ENCODE data around the gene DYRK1A. TPM values are rescaled to one million over a fixed set of nuclear protein-coding genes. Genes with fewer than 3 reads are reported as not detected.
A peak's percentile ranks its signal among the peaks of the same experiment; 100 is the strongest.

DYRK1A gene
- polyA plus RNA-seq, 1 donor from 2014 or later: 4.3 TPM

DNA sequence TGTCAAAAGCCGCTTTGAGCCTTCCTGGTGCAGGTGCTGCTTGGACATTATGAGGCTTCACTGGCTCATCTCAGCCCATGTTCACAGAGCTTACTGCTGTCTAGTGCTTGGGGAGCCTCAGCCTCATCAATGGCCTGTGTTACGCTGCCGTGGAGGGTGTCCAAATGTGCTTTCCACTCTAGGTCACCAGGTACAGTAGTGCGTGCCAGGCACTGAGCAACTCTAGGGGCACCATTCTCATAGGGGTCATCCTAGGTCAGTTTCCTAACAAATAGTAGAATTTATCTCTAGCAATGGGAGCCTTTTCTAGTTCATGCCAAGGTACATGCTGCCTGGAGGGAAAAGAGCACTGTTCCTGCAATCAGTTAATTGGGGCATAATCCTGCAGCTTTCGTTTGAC lies 193.8 kb downstream of the DYRK1A start:
- H3K36me3 Mint-ChIP-seq: no peaks in the 10 kb centered on the region
- H3K27me3 Mint-ChIP-seq: no peaks in the 10 kb centered on the region
- no peak overlapping the region for H3K27ac Mint-ChIP-seq
- peaks cover 11 to 22% (median 18%) of the 10 kb centered on the region in 3 donors for H3K4me1 Mint-ChIP-seq
- no peak overlapping the region for H3K4me3 Mint-ChIP-seq
- H3K9me3 Mint-ChIP-seq: peaks cover 3 to 8% (median 3%) of the 10 kb centered on the region in 3 donors

DNA sequence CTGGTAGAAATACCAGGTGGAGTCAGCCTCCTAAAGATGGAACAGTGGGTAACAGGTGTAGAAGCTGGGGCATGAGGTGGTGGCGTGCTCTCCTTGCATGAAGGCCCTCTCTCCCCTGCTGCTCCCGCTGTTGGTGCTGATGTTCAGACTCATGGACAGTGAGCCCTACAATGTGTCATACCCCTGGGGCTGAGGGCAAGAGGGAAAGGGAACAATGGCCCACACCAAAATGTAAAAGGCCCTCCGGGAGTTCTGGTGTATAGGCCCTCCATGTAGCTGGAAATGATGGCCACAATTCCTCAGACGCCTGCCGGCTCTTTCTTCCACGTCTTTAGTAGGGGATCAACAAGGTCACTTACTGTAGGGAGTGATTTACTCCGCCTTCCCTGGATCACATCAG lies 194.9 kb downstream of the DYRK1A start:
- Mint-ChIP-seq H3K27ac (peak overlapping the region in 1 of 3 donors; percentile 91), H3K9me3 (peaks cover 3 to 8% (median 3%) of the 10 kb centered on the region in 3 donors), H3K4me3 (peak overlapping the region in 1 of 4 donors; percentile 99), H3K36me3 (no peaks in the 10 kb centered on the region), H3K4me1 (peaks cover 11 to 19% (median 18%) of the 10 kb centered on the region in 3 donors), H3K27me3 (no peaks in the 10 kb centered on the region)

DNA sequence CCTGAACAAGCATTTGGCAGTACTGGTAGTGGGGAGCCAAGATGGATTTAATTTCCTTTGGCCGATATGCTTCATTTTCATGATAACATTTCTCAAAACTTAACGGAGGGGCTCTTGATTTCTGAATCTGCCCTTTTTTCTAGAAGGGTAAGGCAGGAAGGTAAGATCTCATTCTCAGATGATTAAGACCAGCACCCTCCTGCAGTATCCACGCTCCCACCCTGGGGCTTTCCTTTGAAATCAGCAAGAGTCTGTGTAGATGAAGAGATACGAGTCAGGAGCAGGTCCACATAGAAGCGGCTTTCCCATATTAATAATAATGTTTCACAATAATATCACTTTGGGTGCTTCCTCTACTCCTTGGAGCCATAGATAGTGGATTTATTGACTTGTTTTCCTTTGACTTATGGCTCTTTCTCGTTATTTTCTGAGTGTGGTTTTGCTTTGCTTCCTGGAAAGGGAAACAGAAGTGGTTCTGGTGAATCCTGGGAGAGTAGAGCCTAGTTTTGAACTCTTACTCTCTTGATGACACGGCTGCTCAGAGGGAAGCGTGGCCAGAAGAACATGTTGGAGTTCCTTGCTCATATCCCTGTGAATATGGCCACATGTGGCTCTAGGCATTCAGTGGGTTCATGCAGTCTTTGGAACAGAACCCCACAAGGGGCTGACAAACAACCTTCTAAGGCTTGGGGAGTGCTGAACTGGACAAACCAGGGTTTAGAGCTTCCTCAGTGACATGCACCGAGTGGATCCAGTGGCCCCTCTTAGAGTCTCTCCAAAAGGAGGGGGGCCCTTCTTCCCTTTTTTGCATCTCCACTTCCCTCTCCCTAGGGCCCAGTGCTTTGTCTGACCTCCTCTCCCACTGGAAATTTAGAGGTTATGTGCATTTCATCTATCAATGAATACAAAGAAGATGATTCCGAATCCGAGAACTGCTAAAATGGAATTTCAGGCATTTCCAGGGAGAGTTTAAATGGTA lies 195.7 kb downstream of the DYRK1A start:
- H3K27me3 Mint-ChIP-seq: no peaks in the 10 kb centered on the region
- peaks cover 9 to 17% (median 16%) of the 10 kb centered on the region in 3 donors for H3K4me1 Mint-ChIP-seq
- no peaks in the 10 kb centered on the region for H3K36me3 Mint-ChIP-seq
- peak overlapping the region; percentile 69 to 97 (median 91) for H3K27ac Mint-ChIP-seq
- H3K9me3 Mint-ChIP-seq: peaks cover under 1 to 8% (median 3%) of the 10 kb centered on the region in 3 donors
- H3K4me3 Mint-ChIP-seq: peak overlapping the region; percentile 65 to 99 (median 96)

DNA sequence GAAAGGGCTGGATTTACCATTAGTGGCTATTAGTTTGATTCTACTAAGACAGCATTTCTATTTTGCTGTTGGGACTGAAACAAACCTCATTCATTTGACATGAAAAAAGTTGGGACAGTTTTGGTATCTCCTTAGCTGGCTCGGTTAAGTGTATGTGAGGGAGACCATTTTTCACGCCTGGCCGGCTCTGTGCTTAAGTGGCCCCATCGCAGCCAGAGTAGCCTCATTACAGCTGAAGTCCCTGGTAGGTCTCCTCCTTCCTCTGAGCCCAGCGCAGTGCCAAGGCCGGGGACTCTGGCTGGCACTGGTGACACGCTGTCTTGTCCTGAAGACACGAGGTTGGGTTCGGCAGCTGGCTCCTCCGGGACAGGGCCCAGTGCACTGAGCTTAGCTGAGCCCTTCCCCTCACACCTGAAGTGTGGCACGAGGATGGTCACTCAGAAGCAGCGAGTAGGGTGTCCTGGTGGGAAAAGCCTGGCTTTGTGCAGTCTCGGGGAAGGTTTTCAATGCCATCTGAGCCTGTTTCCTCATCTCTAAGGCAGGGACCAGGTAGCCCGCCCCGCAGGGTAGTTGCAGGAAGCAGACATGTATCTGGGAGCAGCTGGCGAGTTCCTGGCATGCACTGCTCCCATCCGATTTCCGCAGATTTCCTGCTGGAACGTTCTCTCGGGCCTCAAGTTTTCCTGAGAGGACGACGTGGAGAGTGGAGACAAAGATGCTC lies 196.5 kb downstream of the DYRK1A start:
- peaks cover 7 to 14% (median 12%) of the 10 kb centered on the region in 3 donors for H3K4me1 Mint-ChIP-seq
- H3K27me3 Mint-ChIP-seq: no peaks in the 10 kb centered on the region
- H3K36me3 Mint-ChIP-seq: no peaks in the 10 kb centered on the region
- H3K9me3 Mint-ChIP-seq: peaks cover 0 to 8% (median 3%) of the 10 kb centered on the region in 3 donors
- H3K27ac Mint-ChIP-seq: peak overlapping the region; percentile 69 to 97 (median 91)
- peak overlapping the region; percentile 93 to 99 (median 98) for H3K4me3 Mint-ChIP-seq

DNA sequence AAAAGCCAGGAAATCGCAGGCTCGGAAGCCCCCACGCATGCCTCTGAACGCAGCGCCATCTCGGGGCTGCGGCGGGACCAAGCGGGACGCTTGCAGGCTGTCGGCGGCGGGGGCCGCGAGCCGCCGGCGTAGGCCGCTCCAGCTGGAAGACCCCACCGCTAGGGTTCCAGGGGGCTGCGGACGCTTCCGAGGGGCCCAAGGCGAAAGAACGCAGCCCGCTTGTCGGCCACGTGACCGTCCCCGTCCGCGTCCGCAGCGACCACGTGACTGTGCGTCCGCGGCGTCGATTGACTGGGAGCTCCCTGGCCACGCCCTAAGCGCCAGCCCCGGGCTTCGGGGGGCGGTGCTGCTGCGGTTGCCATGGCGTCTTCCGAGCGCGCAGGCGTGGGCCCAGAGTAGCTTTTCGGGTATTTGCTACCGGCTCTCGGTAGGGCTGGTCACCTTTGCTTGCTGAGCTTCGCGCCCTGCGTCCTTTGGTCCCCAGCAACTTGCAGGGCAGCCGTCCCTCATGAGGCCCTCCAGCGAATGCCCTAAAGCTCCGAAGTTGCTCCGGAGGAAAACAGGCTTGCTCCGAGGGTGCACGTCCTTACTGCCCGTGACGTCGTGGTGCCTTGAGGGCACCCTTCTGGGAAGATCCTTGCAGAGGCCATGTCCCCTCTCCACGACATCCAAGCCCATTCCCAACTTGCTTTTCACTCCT lies 197.2 kb downstream of the DYRK1A start:
- H3K27me3 Mint-ChIP-seq: no peaks in the 10 kb centered on the region
- peak overlapping the region; percentile 93 to 99 (median 98) for H3K4me3 Mint-ChIP-seq
- peaks cover 0 to 2% (median under 1%) of the 10 kb centered on the region in 3 donors for H3K9me3 Mint-ChIP-seq
- H3K4me1 Mint-ChIP-seq: peaks cover 7 to 12% (median 10%) of the 10 kb centered on the region in 3 donors
- peak overlapping the region; percentile 91 to 97 (median 97) for H3K27ac Mint-ChIP-seq
- H3K36me3 Mint-ChIP-seq: no peaks in the 10 kb centered on the region

DNA sequence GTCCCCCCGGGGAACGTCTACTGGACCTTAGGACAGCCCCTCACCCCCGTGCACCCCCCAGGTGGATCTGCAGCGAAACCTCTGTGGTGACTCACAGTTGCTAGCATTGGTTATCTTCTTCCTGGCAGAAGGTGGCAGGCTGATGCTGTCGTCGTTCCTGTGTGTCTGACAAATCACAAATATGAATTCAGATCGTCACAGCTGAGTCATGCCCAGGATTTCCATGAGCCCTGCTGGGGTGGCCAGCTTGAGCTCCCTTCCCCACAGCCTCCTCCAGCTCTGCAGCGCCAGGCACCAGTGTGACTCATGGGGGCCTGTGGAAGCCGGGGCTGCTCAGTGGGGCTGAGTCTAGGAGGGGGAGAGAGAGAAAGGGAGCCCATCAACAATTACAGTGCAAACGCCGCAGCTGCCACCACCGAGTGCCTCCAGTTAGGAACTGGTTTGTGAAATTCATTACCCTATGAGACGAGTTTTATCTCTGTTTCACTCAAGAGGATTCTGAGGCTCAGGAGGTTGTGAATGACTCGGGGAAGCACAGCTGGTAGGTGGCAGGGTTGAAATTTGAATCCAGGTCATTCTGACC lies 197.9 kb downstream of the DYRK1A start:
- Mint-ChIP-seq H3K9me3 (no peaks in the 10 kb centered on the region), H3K27me3 (no peaks in the 10 kb centered on the region), H3K4me3 (peak overlapping the region; percentile 93 to 99 (median 98)), H3K4me1 (peaks cover 7 to 12% (median 9%) of the 10 kb centered on the region in 3 donors), H3K36me3 (no peaks in the 10 kb centered on the region), H3K27ac (peak overlapping the region; percentile 91 to 97 (median 97))

DNA sequence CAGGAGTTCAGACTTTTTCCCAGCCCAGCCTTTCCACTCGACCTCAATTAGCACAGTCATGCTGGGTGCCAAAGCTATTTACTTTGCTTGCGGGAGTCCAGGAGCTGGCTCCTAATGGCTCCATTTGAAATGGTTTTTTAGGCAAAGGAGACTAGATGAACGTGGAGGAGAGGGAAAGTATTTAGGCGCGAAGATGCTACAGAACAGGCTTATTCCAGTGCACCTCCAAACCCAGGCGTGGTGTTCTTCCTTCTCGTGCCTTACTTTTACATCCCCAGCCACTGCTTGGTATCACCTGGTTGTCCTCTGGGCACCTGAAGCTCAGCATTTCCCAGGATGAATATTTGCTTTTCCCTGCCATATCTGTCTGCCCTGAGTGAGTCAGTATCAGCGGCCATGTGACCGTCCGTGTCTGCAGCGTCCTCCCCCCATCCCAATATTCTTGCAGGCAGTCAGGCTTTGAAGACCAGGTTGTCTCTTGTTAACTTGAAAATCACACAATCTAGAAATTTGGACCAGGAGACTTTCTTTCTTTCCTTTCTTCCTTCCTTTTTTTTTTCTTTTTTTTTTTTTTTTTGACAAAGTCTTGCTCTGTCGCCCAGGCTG lies 198.5 kb downstream of the DYRK1A start:
- Mint-ChIP-seq H3K27ac (peak overlapping the region in 1 of 3 donors; percentile 37), H3K4me1 (peaks cover 7 to 12% (median 9%) of the 10 kb centered on the region in 3 donors), H3K9me3 (peaks cover 0 to 1% (median 0%) of the 10 kb centered on the region in 3 donors), H3K4me3 (peak overlapping the region; percentile 93 to 99 (median 98)), H3K36me3 (no peaks in the 10 kb centered on the region), H3K27me3 (no peaks in the 10 kb centered on the region)

DNA sequence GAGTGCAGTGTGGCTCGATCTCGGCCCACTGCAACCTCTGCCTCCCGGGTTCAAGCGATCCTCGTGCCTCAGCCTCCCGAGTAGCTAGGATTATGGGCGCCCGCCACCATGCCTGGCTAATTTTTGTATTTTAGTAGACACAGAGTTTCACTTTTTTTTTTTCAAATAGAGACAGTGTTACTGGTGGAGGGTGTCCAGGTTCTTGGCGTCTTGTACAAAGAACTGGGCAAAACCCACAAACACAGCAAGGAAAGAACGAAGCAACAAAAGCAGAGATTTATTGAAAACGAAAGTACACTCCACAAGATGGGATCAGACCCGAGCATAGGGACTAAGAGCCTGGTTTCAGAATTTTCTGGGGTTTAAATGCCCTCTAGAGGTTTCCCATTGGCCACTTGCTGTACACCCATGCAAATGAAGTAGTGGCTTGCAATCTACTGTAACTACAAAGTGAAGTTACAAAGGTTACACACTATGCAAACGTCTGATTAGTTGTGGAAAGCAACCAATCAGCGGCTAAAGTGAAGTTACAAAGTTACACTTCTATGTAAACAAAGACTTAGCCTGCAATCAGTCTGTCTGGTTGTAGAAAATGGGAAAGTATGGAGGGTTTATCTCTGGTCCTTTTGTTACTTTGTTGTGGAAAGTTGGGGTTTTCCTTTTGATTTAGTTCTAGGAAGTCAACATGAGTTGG lies 199.1 kb downstream of the DYRK1A start:
- H3K9me3 Mint-ChIP-seq: peaks cover 0 to 2% (median 0%) of the 10 kb centered on the region in 3 donors
- peaks cover 7 to 12% (median 9%) of the 10 kb centered on the region in 3 donors for H3K4me1 Mint-ChIP-seq
- peak overlapping the region in 3 of 4 donors; percentile 10 to 99 (median 71) for H3K4me3 Mint-ChIP-seq
- H3K36me3 Mint-ChIP-seq: no peaks in the 10 kb centered on the region
- H3K27ac Mint-ChIP-seq: peak overlapping the region in 1 of 3 donors; percentile 37
- H3K27me3 Mint-ChIP-seq: no peaks in the 10 kb centered on the region

DNA sequence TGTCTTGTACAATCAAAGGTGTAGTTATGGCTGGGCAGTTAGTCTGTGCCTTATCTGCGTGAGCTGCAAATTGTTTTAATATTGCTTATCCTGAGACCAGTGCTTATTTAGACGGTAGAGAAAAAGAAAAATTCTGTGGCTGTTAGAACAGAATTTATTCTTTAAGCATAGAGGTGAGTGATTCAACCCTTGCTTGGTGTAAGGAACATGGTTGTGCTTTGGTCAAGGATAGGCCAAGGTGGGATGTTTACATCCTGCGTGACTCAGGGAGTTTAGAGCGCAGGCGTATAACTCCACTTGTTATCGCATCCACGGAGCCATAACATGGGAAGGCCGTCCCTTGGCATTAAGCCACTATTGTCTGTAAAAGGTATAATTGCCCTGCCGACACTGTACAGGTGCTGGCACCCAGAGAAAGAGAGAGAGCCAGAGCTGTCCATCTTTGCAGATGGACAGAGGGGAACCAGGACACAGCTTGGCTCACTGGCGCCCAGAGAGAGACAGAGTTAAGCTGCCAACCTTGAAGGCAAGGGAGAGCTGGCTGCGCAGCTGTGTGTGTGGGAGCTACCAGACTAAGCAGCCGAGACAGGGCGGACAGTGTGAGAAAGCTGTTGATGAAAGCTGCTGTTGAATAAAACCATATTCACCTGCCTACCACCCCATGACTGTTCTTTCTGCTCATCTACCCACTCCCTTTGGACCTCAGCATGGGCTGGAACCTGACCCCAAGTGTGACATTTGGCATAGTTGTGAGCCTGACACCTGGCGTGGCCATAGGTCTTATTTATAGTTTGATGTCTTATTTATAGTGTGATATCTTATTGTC lies 200.4 kb downstream of the DYRK1A start:
- Mint-ChIP-seq H3K4me3 (peak overlapping the region in 1 of 4 donors; percentile 44), H3K4me1 (peaks cover 7 to 12% (median 9%) of the 10 kb centered on the region in 3 donors), H3K27ac (no peak overlapping the region), H3K27me3 (peaks cover 2% of the 10 kb centered on the region), H3K9me3 (peaks cover 0 to 2% (median 0%) of the 10 kb centered on the region in 3 donors), H3K36me3 (no peaks in the 10 kb centered on the region)

DNA sequence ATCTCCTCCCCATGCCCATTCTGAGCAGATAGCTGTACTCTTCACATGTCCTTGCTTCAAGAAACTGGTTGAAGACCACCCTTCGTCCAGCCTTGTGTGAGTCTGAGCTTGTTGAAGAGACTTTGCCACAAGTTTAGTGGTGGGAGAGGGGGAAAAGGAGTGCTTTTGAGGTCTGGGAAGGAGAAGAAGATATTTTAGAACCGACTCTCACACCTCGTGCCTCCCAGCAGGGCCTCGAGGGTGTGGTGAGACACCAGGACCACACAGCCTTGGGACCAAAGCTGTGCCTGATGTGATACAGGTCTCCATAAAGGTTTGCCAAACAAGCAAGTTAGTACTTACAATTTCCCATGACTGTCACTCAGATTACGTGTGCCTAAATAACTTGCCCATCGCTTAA lies 201.8 kb downstream of the DYRK1A start:
- peaks cover 4% of the 10 kb centered on the region for H3K27me3 Mint-ChIP-seq
- peaks cover 0 to 2% (median 0%) of the 10 kb centered on the region in 3 donors for H3K9me3 Mint-ChIP-seq
- H3K4me1 Mint-ChIP-seq: peaks cover 7 to 9% (median 9%) of the 10 kb centered on the region in 3 donors
- peak overlapping the region in 1 of 4 donors; percentile 7 for H3K4me3 Mint-ChIP-seq
- no peak overlapping the region for H3K27ac Mint-ChIP-seq
- no peaks in the 10 kb centered on the region for H3K36me3 Mint-ChIP-seq

DNA sequence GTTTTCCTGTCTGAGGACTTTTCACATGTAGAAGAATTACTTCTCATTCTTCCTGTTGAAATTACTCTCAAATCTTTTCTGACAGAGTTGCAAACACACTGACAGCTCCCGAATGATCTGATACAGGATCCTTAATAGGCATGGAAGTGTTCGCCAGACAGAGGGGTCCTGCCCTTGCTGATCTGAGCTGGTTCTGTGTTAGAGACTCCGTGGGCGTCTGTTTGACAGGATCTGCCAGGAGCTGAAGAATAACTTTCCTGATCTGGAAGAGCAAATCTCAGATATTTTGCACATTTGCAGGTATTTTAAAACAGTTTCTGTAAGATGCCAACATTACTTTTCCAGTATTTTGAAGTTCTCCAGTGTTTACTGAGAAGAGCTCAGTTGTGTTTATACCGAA lies 202.3 kb downstream of the DYRK1A start:
- Mint-ChIP-seq H3K27ac (no peak overlapping the region), H3K9me3 (peaks cover 0 to 2% (median 0%) of the 10 kb centered on the region in 3 donors), H3K4me1 (peaks cover 6 to 9% (median 9%) of the 10 kb centered on the region in 3 donors), H3K4me3 (peak overlapping the region in 2 of 4 donors; percentile 7 to 20), H3K36me3 (no peaks in the 10 kb centered on the region), H3K27me3 (peaks cover 4% of the 10 kb centered on the region)

DNA sequence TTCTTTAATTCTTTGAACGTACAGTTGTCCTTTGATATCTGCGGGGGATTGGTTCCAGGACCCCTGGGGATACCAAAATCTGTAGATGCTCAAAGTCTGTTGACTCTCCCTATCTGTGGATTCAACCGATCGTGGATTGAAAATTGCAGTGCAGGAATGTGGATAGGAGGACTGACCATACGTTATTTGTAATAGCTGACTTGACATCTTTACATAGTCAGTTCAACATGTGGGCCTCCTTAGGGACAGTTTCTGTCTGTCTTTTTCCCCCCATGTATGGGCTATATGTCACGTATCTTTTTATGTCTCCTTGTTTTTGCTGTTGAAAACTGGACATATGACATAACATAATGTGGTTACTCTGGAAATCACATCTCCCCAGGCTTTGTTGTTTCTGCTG lies 204.9 kb downstream of the DYRK1A start:
- Mint-ChIP-seq H3K27me3 (peaks cover 12% of the 10 kb centered on the region), H3K36me3 (no peaks in the 10 kb centered on the region), H3K9me3 (peaks cover 0 to 2% (median 0%) of the 10 kb centered on the region in 3 donors), H3K4me3 (no peak overlapping the region), H3K4me1 (no peaks in the 10 kb centered on the region), H3K27ac (no peak overlapping the region)
